Stimulated activated CD8-positive, alpha-beta memory T cell treated with anti-CD3 and anti-CD28 coated beads, Interleukin-7, amount 100 ng/mL, for 24 hours (primary cell): ENCODE data around the gene SEMA7A.

Experiments used
- DNase-seq: peaks from one replicate; pipeline ENCODE4 v3.0.0-alpha.2; 2020; ENCODE audit warnings: low read depth

SEMA7A gene

GRCh38 chr15:74451861-74452835, 18.4 kb upstream of the SEMA7A start:
- no peak for DNase-seq

GRCh38 chr15:74451322-74451721, 17.6 kb upstream of the SEMA7A start:
- no peak for DNase-seq

- DNase-seq: no peak
These were observed 16.0 kb upstream of the SEMA7A start for GRCh38 chr15:74449643-74450205.

- DNase-seq: no peak
These were observed 15.3 kb upstream of the SEMA7A start for GRCh38 chr15:74449095-74449494.

GRCh38 chr15:74445816-74446763, 12.3 kb upstream of the SEMA7A start:
- DNase-seq: no peak

- no peak for DNase-seq
These were observed 10.6 kb upstream of the SEMA7A start for GRCh38 chr15:74444106-74445062.

GRCh38 chr15:74443100-74443909, 9.5 kb upstream of the SEMA7A start:
- no peak for DNase-seq

GRCh38 chr15:74442604-74443003, 8.8 kb upstream of the SEMA7A start:
- no peak for DNase-seq

- no peak for DNase-seq
These were observed 8.3 kb upstream of the SEMA7A start for GRCh38 chr15:74442063-74442462.

GRCh38 chr15:74441248-74441941, 7.6 kb upstream of the SEMA7A start:
- no peak for DNase-seq

GRCh38 chr15:74438721-74439316, 5.1 kb upstream of the SEMA7A start:
- peak; percentile 65 for DNase-seq

GRCh38 chr15:74438206-74438605, 4.4 kb upstream of the SEMA7A start:
- no peak for DNase-seq

GRCh38 chr15:74434263-74435136, 742 bp upstream of the SEMA7A start:
- DNase-seq: no peak

- DNase-seq: no peak
These were observed 678 bp downstream of the SEMA7A start for GRCh38 chr15:74432968-74433591.

GRCh38 chr15:74432271-74432967, 1.3 kb downstream of the SEMA7A start:
- DNase-seq: no peak

GRCh38 chr15:74431645-74432044, 2.1 kb downstream of the SEMA7A start:
- DNase-seq: no peak

GRCh38 chr15:74431116-74431515, 2.6 kb downstream of the SEMA7A start:
- no peak for DNase-seq
